Measurements from ENCODE around the gene TSPAN3. TPM values are rescaled to one million over a fixed set of nuclear protein-coding genes. Genes with fewer than 3 reads are reported as not detected.

The TSPAN3 gene
- polyA plus RNA-seq, 1 donor (not counting 4 experiments of a cell fraction or from before 2014, with no cell fraction given), result 181 TPM

DNA sequence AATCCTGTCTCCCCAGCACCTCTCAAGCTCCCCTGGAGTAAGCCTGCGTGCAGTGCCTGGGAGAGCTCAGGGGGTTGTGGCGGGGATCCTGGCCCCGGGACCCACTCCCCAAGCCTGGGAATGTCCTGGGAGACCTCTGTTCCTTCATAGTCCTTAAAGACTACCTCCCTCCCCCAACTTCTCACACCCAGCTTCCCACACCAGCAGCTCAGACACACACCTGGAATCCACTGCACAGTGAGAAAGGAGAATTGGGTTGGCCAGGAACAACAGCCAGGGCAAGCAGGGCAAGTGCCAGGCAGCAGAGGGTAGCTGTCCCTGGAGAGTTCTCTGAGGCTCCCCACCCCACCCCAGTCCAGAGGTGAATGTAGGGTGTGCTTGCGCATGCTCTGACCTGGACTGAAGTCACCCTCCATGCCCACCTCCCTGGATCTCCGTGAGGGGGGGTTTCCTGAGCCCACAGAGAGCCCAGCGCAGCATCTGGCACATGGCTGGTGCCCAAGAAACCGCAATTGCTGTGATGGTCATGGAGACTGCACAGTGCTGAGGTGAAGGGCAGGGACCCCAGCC, 53.7 kb downstream of the TSPAN3 start:
- Histone ChIP-seq H2AFZ (ENCODE audit: control insufficient read depth, low read length) (no peak overlapping the region), H3K9me3 (ENCODE audit: control insufficient read depth, low read depth, low read length) (no peaks in the 10 kb centered on the region), H3K4me2 (ENCODE audit: control insufficient read depth, extremely low read depth, insufficient read depth, low read depth, low read length) (no peak overlapping the region), H3K4me1 (ENCODE audit: control insufficient read depth, extremely low read depth, insufficient read depth, low read length) (peaks cover 18% of the 10 kb centered on the region), H4K20me1 (ENCODE audit: control insufficient read depth, extremely low read depth, insufficient read depth, low read length) (no peaks in the 10 kb centered on the region), H3K9ac (ENCODE audit: control insufficient read depth, extremely low read depth, insufficient read depth, low read length) (no peak overlapping the region), H3K79me2 (ENCODE audit: control insufficient read depth, insufficient read depth, low read length) (no peaks in the 10 kb centered on the region), H3K27ac (ENCODE audit: control insufficient read depth, insufficient read depth, low read length) (no peak overlapping the region), H3K27me3 (ENCODE audit: control insufficient read depth, extremely low read depth, insufficient read depth, low read length) (no peaks in the 10 kb centered on the region), H3K9me1 (ENCODE audit: control insufficient read depth, extremely low read depth, insufficient read depth, low read length) (peaks cover 3% of the 10 kb centered on the region), H3K36me3 (ENCODE audit: control insufficient read depth in 2 of 2, extremely low read depth in 1 of 2, insufficient read depth in 2 of 2, low read length in 2 of 2) (peaks cover 5 to 8% of the 10 kb centered on the region in 2 experiments), H3K4me3 (ENCODE audit: control insufficient read depth in 2 of 3, extremely low read depth in 1 of 3, insufficient read depth in 2 of 3, low read depth in 1 of 3, low read length in 3 of 3) (no peak overlapping the region)
- FAIRE-seq, result no peak
- DNase-seq (ENCODE audit: low read depth, low spot score), result no peak
- dilution Hi-C loops (cut with MboI; ENCODE audit: extremely low pct_ligation_motif_present, low sequenced_read_pairs), result no loop called here
- TF ChIP-seq, protein P1, sequence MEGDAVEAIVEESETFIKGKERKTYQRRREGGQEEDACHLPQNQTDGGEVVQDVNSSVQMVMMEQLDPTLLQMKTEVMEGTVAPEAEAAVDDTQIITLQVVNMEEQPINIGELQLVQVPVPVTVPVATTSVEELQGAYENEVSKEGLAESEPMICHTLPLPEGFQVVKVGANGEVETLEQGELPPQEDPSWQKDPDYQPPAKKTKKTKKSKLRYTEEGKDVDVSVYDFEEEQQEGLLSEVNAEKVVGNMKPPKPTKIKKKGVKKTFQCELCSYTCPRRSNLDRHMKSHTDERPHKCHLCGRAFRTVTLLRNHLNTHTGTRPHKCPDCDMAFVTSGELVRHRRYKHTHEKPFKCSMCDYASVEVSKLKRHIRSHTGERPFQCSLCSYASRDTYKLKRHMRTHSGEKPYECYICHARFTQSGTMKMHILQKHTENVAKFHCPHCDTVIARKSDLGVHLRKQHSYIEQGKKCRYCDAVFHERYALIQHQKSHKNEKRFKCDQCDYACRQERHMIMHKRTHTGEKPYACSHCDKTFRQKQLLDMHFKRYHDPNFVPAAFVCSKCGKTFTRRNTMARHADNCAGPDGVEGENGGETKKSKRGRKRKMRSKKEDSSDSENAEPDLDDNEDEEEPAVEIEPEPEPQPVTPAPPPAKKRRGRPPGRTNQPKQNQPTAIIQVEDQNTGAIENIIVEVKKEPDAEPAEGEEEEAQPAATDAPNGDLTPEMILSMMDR (optimal IDR thresholded peaks at IDR 0.05 in 1 of 3, IDR thresholded peaks at IDR 0.05 in 1 of 3, conservative IDR thresholded peaks at IDR 0.05 in 1 of 3; ENCODE audit: extremely low read depth in 1 of 3, insufficient read depth in 2 of 3, low read length in 3 of 3), result no peak
- no peak for TF ChIP-seq EZH2 (IDR thresholded peaks at IDR 0.05; ENCODE audit: low read length)

DNA sequence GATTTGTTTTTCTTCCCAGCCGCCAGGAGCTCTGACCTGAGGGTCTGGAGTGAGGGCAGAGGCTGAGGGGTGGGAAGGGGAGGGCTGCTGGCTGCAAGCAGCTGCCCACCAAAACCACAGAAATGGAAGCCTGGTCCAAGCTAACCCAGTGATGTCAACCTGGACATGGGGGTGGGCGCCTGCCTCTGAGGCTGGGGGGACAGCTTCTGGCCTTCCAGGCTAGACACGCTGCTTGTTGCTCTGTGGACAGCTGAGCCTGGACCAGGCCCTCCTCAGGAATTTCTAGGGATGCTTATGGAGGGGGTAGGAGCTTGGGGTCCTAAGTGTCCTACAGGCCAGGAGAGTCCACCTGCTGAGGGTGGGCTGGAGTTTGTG, 54.6 kb downstream of the TSPAN3 start:
- Histone ChIP-seq H3K27me3 (ENCODE audit: control insufficient read depth, extremely low read depth, insufficient read depth, low read length) (no peaks in the 10 kb centered on the region), H3K4me3 (ENCODE audit: control insufficient read depth in 2 of 3, extremely low read depth in 1 of 3, insufficient read depth in 2 of 3, low read depth in 1 of 3, low read length in 3 of 3) (no peak overlapping the region), H3K36me3 (ENCODE audit: control insufficient read depth in 2 of 2, extremely low read depth in 1 of 2, insufficient read depth in 2 of 2, low read length in 2 of 2) (peaks cover 5 to 8% of the 10 kb centered on the region in 2 experiments), H3K27ac (ENCODE audit: control insufficient read depth, insufficient read depth, low read length) (no peak overlapping the region), H3K9me3 (ENCODE audit: control insufficient read depth, low read depth, low read length) (no peaks in the 10 kb centered on the region), H3K9me1 (ENCODE audit: control insufficient read depth, extremely low read depth, insufficient read depth, low read length) (peaks cover 3% of the 10 kb centered on the region), H2AFZ (ENCODE audit: control insufficient read depth, low read length) (no peak overlapping the region), H4K20me1 (ENCODE audit: control insufficient read depth, extremely low read depth, insufficient read depth, low read length) (no peaks in the 10 kb centered on the region), H3K9ac (ENCODE audit: control insufficient read depth, extremely low read depth, insufficient read depth, low read length) (no peak overlapping the region), H3K4me2 (ENCODE audit: control insufficient read depth, extremely low read depth, insufficient read depth, low read depth, low read length) (no peak overlapping the region), H3K4me1 (ENCODE audit: control insufficient read depth, extremely low read depth, insufficient read depth, low read length) (peaks cover 10% of the 10 kb centered on the region), H3K79me2 (ENCODE audit: control insufficient read depth, insufficient read depth, low read length) (no peaks in the 10 kb centered on the region)
- TF ChIP-seq EZH2 (IDR thresholded peaks at IDR 0.05; ENCODE audit: low read length), result no peak
- TF ChIP-seq, protein P1 (optimal IDR thresholded peaks at IDR 0.05 in 1 of 3, IDR thresholded peaks at IDR 0.05 in 1 of 3, conservative IDR thresholded peaks at IDR 0.05 in 1 of 3; ENCODE audit: extremely low read depth in 1 of 3, insufficient read depth in 2 of 3, low read length in 3 of 3), result no peak
- DNase-seq (ENCODE audit: low read depth, low spot score), result no peak
- FAIRE-seq, result no peak
- dilution Hi-C loops (cut with MboI; ENCODE audit: extremely low pct_ligation_motif_present, low sequenced_read_pairs), result no loop called here

Measured in keratinocyte (primary cell).